Measurements from ENCODE around the gene SELP. TPM values are rescaled to one million over a fixed set of nuclear protein-coding genes. Genes with fewer than 3 reads are reported as not detected.
A peak's percentile ranks its signal among the peaks of the same experiment; 100 is the strongest.

SELP gene
- total RNA-seq, 2 donors from 2014 or later, result 1.6 to 2.9 TPM

DNA sequence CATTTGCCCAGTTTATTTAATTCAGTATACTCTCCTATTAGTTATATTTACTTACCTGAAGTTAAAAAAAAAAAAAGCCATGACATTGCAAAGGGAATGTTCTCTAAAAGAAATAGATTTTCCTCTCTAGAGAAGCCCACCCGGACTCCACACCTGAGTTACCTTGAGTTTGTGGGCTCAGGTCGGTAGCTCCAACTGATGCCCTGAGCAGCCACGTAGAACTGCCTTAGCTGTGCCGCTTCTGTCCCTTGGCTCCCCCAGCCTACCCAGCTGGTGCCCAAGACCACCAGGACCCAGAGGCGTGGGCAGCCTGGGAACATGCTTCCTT, 43.9 kb downstream of the SELP start:
- TF ChIP-seq, protein P1, sequence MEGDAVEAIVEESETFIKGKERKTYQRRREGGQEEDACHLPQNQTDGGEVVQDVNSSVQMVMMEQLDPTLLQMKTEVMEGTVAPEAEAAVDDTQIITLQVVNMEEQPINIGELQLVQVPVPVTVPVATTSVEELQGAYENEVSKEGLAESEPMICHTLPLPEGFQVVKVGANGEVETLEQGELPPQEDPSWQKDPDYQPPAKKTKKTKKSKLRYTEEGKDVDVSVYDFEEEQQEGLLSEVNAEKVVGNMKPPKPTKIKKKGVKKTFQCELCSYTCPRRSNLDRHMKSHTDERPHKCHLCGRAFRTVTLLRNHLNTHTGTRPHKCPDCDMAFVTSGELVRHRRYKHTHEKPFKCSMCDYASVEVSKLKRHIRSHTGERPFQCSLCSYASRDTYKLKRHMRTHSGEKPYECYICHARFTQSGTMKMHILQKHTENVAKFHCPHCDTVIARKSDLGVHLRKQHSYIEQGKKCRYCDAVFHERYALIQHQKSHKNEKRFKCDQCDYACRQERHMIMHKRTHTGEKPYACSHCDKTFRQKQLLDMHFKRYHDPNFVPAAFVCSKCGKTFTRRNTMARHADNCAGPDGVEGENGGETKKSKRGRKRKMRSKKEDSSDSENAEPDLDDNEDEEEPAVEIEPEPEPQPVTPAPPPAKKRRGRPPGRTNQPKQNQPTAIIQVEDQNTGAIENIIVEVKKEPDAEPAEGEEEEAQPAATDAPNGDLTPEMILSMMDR (IDR thresholded peaks at IDR 0.05), result no peak
- TF ChIP-seq POLR2A (IDR thresholded peaks at IDR 0.05), result peak in 1 of 3 donors; percentile 17
- Histone ChIP-seq H3K27ac (peak overlapping the region in 1 of 4 donors; percentile 25), H3K4me1 (peaks cover 9% of the 10 kb centered on the region), H3K36me3 (replicated peaks in 1 of 2; ENCODE audit: insufficient read depth in 1 of 2, low read depth in 2 of 2) (no peaks in the 10 kb centered on the region), H3K4me3 (no peak overlapping the region), H3K27me3 (no peaks in the 10 kb centered on the region), H3K9me3 (no peaks in the 10 kb centered on the region)
- ATAC-seq (no peak), DNase-seq (no peak)
- intact Hi-C loops (cut with DNase I), result no loop called here
- 11 to 17% methylated on average over 5 of the region's 5 CpGs for WGBS, 2 donors

DNA sequence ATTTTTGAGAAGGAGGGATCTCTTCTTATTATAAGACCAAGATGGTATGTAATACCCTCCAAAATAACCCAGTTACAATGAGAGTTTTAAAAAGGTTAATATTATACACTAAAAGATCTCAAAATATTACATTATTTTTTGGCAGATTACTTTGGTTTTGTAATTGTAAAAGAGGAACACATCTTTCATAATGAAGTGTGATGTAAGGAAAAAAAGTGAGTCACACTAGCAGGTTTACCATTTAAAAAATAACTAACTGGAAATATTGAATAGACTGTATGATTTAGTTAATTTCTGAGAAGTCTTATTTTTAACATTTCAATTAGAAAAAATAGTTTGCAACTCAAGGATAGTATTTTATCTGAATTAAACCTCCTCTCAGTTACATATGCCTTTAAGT, 44.7 kb downstream of the SELP start:
- DNase-seq (no peak), ATAC-seq (no peak)
- Histone ChIP-seq H3K36me3 (replicated peaks in 1 of 2; ENCODE audit: insufficient read depth in 1 of 2, low read depth in 2 of 2) (no peaks in the 10 kb centered on the region), H3K27ac (no peak overlapping the region), H3K27me3 (no peaks in the 10 kb centered on the region), H3K9me3 (no peaks in the 10 kb centered on the region), H3K4me1 (peaks cover 9% of the 10 kb centered on the region), H3K4me3 (no peak overlapping the region)
- intact Hi-C loops (cut with DNase I), result no loop called here
- no peak for TF ChIP-seq POLR2A (IDR thresholded peaks at IDR 0.05)
- TF ChIP-seq, protein P1 (IDR thresholded peaks at IDR 0.05), result no peak

DNA sequence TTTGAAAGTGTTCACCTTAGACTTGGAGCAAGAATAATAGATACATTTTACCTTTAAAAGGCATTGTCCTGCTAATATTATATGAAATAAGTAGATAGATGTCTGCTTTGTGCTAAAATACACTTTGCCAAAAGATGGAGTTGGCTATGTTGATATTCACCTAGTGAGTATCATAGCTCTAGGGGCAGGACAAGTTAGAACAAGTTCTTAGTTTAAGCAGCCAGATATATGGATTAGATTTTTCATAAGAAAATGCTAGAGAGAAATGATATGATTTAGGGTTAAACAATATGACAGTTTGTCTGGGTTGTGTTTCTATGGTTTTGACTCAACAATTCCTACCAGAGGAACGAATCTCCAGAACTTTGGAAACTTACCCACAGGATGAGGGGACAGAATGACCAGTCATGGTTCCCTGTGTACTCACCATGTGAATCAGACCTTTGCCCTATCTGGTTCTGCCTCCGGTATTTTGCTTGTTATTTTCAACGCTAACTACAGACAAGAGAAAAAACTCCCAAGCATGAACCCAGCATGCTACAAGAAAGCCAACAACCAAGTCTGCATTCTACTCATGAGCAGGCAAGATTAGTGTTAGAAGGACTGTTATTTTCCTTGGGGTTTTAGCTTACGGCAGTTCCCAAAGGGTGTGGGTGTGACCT, 45.3 kb downstream of the SELP start:
- Histone ChIP-seq H3K27ac (no peak overlapping the region), H3K9me3 (no peaks in the 10 kb centered on the region), H3K36me3 (replicated peaks in 1 of 2; ENCODE audit: insufficient read depth in 1 of 2, low read depth in 2 of 2) (no peaks in the 10 kb centered on the region), H3K4me3 (no peak overlapping the region), H3K27me3 (no peaks in the 10 kb centered on the region), H3K4me1 (peaks cover 9% of the 10 kb centered on the region)
- ATAC-seq, result no peak
- 42 to 54% methylated on average over 4 of the region's 4 CpGs for WGBS, 2 donors
- TF ChIP-seq POLR2A (IDR thresholded peaks at IDR 0.05), result no peak
- TF ChIP-seq, protein P1 (IDR thresholded peaks at IDR 0.05), result no peak
- DNase-seq, result no peak
- intact Hi-C loops (cut with DNase I), result no loop called here

DNA sequence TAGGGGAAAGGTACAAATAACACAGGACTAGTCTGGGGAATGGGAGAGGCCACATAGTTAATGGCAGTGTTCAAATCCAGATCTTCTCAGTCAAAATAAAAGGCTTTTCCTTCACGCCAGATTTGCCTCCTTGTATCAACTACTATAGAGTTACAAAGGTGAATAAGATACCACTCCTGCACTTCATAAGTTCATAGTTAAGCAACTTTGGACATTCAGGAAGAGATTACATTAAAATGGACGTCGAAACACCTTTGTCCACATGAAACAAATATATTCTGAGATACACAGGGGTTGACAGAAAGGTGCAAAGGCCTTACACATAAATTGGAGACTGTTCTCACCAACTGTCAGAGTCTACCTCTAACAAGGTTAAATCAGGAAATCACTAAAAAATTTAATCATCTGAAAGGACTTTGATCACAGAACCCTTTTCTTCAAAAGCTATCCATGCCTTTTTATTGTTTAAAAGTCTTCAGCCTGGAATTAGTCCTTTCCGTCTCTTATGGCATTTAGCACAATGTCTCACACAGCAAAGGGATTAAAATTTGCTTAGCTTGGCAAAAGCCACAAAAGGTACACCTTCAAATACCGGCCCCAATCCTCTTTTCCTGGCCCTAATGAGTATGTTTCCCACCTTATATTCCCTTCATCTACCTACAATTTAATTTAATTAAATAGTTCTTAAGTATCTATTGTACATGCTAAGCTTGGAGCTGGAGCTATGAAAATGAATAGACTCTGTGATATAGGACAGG, 51.8 kb downstream of the SELP start:
- TF ChIP-seq, protein P1 (IDR thresholded peaks at IDR 0.05), result no peak
- no peak for TF ChIP-seq POLR2A (IDR thresholded peaks at IDR 0.05)
- H3K9me3 ChIP-seq, result no peaks in the 10 kb centered on the region
- H3K36me3 ChIP-seq (replicated peaks in 1 of 2; ENCODE audit: insufficient read depth in 1 of 2, low read depth in 2 of 2), result no peaks in the 10 kb centered on the region
- ATAC-seq (no peak), DNase-seq (no peak)
- H3K27me3 ChIP-seq, result no peaks in the 10 kb centered on the region
- H3K4me1 ChIP-seq, result no peaks in the 10 kb centered on the region
- H3K27ac ChIP-seq, result no peak overlapping the region
- WGBS, 2 donors, result 78% methylated on average over 5 of the region's 5 CpGs
- intact Hi-C loops (cut with DNase I), result no loop called here
- H3K4me3 ChIP-seq, result no peak overlapping the region

DNA sequence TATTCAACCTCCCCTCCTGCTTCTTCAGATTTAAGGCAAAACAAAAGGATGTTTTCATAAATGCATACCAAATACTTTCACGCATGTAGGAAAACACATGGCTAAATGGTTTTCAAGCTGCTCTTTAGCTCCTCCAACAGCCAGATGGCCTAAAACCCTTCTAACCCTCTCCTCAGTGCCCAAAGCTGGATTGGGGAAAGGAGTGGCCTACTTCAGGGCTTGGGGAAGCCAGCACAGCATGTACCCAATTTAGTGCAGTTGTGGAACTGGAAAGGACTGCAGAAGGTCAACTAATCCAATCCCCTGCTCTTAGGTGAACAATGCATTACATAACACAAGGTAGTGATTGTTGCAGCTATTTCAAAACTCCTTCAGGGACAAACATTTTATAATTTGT, 53.0 kb downstream of the SELP start:
- 88 to 94% methylated on average over 1 of the region's 1 CpG for WGBS, 2 donors
- Histone ChIP-seq H3K9me3 (no peaks in the 10 kb centered on the region), H3K4me3 (no peak overlapping the region), H3K4me1 (no peaks in the 10 kb centered on the region), H3K27ac (no peak overlapping the region), H3K36me3 (replicated peaks in 1 of 2; ENCODE audit: insufficient read depth in 1 of 2, low read depth in 2 of 2) (no peaks in the 10 kb centered on the region), H3K27me3 (no peaks in the 10 kb centered on the region)
- intact Hi-C loops (cut with DNase I), result no loop called here
- TF ChIP-seq, protein P1 (IDR thresholded peaks at IDR 0.05), result no peak
- TF ChIP-seq POLR2A (IDR thresholded peaks at IDR 0.05), result no peak
- no peak for DNase-seq
- ATAC-seq, result no peak
